OCI-LY7 (cell line): ENCODE results near the gene ACER3. TPM values are rescaled to one million over a fixed set of nuclear protein-coding genes. Genes with fewer than 3 reads are reported as not detected.

Source experiments
- BruUV-seq: library from RNA; stranded (reverse); fragments of 400-500 nt; replicated peaks from 2 replicates; lab custom pipeline; 2021; lab: Mats Ljungman, UMichigan
- CTCF ChIA-PET: fragments of 300-600 bp; sonication (Branson Sonifier 250); formaldehyde crosslinking; loops from one replicate; lab custom pipeline; 2022; ENCODE audit warnings: antibody characterized with exemption; ENCODE audit not compliant: unreplicated experiment; lab: Charles Lee
- POLR2A ChIA-PET: fragments of 300-600 bp; sonication (Branson Sonifier 250); formaldehyde crosslinking; loops from one replicate; lab custom pipeline; 2022; ENCODE audit warnings: antibody characterized with exemption; lab: Charles Lee
- DNase-seq: peaks from one replicate; pipeline ENCODE4 v3.0.0-alpha.2; 2015; ENCODE audit warnings: low spot score
- H2AFZ ChIP-seq: fragments of 200-600 bp; sonication (generic), shearing (Covaris generic); 2 replicates; pipeline ENCODE4 v1.6.1; 2014; ENCODE audit warnings: mild to moderate bottlenecking, antibody characterized with exemption, low read length, moderate library complexity
- H3K27ac ChIP-seq: fragments of 200-600 bp; sonication (generic); 2 replicates; pipeline ENCODE4 v1.5.1; 2014; ENCODE audit warnings: mixed run types, low read depth, mild to moderate bottlenecking, moderate library complexity, low read length, inconsistent platforms; ENCODE audit not compliant: poor library complexity, severe bottlenecking
- H3K36me3 ChIP-seq: fragments of 200-600 bp; sonication (generic); 2 replicates; pipeline ENCODE4 v1.6.1; 2014; ENCODE audit warnings: mild to moderate bottlenecking, antibody characterized with exemption, low read length, moderate library complexity, mixed read lengths; ENCODE audit not compliant: insufficient read depth
- H3K4me1 ChIP-seq: fragments of 200-600 bp; sonication (generic); 2 replicates; pipeline ENCODE4 v1.5.1; 2014; ENCODE audit warnings: mild to moderate bottlenecking, low read length; ENCODE audit not compliant: insufficient read depth, poor library complexity, severe bottlenecking
- H3K4me2 ChIP-seq: fragments of 200-600 bp; sonication (generic); 2 replicates; pipeline ENCODE4 v1.6.1; 2014; ENCODE audit warnings: mild to moderate bottlenecking, low read length
- H3K4me3 ChIP-seq: fragments of 200-600 bp; sonication (generic); 2 replicates; pipeline ENCODE4 v1.5.1; 2014; ENCODE audit warnings: mild to moderate bottlenecking, low read depth, low read length; ENCODE audit not compliant: poor library complexity, severe bottlenecking
- H3K79me2 ChIP-seq: fragments of 200-600 bp; sonication (generic); 2 replicates; pipeline ENCODE4 v1.6.1; 2016; ENCODE audit warnings: low read depth, mild to moderate bottlenecking, low read length, moderate library complexity, mixed read lengths; ENCODE audit not compliant: insufficient read depth
- H3K9me2 ChIP-seq: fragments of 200-600 bp; sonication (generic); 2 replicates; pipeline ENCODE4 v1.6.1; 2016; ENCODE audit warnings: mild to moderate bottlenecking, low read length, mixed read lengths; ENCODE audit not compliant: insufficient read depth
- H3K9me3 ChIP-seq: fragments of 200-600 bp; sonication (generic); 2 replicates; pipeline ENCODE4 v1.6.1; 2014; ENCODE audit warnings: mild to moderate bottlenecking, mixed run types, low read length, mixed read lengths
- H4K20me1 ChIP-seq: fragments of 200-600 bp; sonication (generic); 2 replicates; pipeline ENCODE4 v1.6.1; 2014; ENCODE audit warnings: mild to moderate bottlenecking, antibody characterized with exemption, low read length, moderate library complexity, mixed read lengths; ENCODE audit not compliant: insufficient read depth
- CTCF ChIP-seq: fragments of 200-600 bp; sonication (generic); conservative IDR thresholded peaks from 2 replicates; pipeline ENCODE4 v1.5.1; 2014; ENCODE audit warnings: mild to moderate bottlenecking, antibody characterized with exemption, low read length, moderate library complexity, mixed read lengths
- EZH2phosphoT487 ChIP-seq: fragments of 200-600 bp; sonication (generic); IDR thresholded peaks from 2 replicates; pipeline ENCODE4 v1.6.1; 2018; ENCODE audit warnings: low read depth, borderline replicate concordance, mild to moderate bottlenecking, mixed run types, antibody characterized with exemption, low read length, moderate library complexity, mixed read lengths
- intact Hi-C: fragments of 100-400 bp; cut with micrococcal nuclease; formaldehyde crosslinking; loops from one replicate; pipeline ENCODE4 v1.10.0; 2022; ENCODE audit not compliant: unreplicated experiment
- total RNA-seq, 2 experiments: library from RNA; depleted of rRNA in 1 of 2; stranded (reverse); fragments of >200 nt in 1 of 2; shearing (Covaris generic) in 1 of 2; gene quantifications; 2 replicates each; pipeline ENCODE4 v1.2.3, GENCODE V29; 2014 to 2022

ACER3 gene
- total RNA-seq, 2 experiments from 2014 or later, result 3.0 to 12.2 TPM

GRCh38 chr11:76878014-76878413, 17.3 kb downstream of the ACER3 start:
- Histone ChIP-seq H4K20me1 (no peaks in the 10 kb centered on the region), H3K27ac (no peak overlapping the region), H3K4me3 (no peak overlapping the region), H3K36me3 (no peaks in the 10 kb centered on the region), H3K9me2 (no peaks in the 10 kb centered on the region; the same call in 1 of the 2 replicates), H3K9me3 (no peaks in the 10 kb centered on the region), H3K79me2 (no peaks in the 10 kb centered on the region), H3K4me1 (no peaks in the 10 kb centered on the region), H3K4me2 (no peak overlapping the region), H2AFZ (no peak overlapping the region)
- no TSS peak for BruUV-seq
- no peak for DNase-seq
- intact Hi-C loops, result no loop called here
- no peak for TF ChIP-seq CTCF
- TF ChIP-seq EZH2phosphoT487, result no peak
- ChIA-PET POLR2A (interaction anchor here (1.8 kb wide), 1 partner anchor 10 kb away, joined by 4 read pairs; no protein-coding TSS in a partner anchor), CTCF (no interaction called here)

DNA sequence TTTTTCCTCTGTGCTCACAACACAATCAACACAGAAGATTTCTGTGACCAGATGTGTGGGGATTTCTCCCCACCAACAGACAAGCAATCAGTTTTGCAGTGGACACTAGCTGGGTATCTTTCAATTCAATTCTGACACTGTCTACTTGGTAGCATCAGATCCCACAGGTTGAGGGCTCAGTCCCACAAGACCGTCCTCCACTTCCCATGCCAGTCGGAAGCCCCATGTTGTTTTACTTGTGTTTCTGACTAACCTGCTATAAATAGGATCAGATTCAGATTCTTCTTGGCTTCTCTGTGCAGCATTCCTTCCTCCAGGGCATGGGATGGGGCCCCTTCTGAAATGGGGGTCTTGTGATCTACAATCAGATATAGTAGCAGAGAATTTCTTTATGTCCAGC, 19.6 kb downstream of the ACER3 start:
- H3K9me2 ChIP-seq, result no peaks in the 10 kb centered on the region; the same call in 1 of the 2 replicates
- H3K4me1 ChIP-seq, result no peaks in the 10 kb centered on the region
- intact Hi-C loops, result no loop called here
- 0 out of 2 replicates have a peak, but pooled peaks cover 4% of the 10 kb centered on the region for H4K20me1 ChIP-seq
- DNase-seq, result no peak
- H3K27ac ChIP-seq, result no peak overlapping the region
- H3K79me2 ChIP-seq, result no peaks in the 10 kb centered on the region
- no TSS peak for BruUV-seq
- POLR2A ChIA-PET, result interaction anchor here (0.5 to 1.0 kb wide), 3 partner anchors 11 to 13 kb away, joined by 3 read pairs; no protein-coding TSS in a partner anchor
- H3K9me3 ChIP-seq, result no peaks in the 10 kb centered on the region
- no peak overlapping the region for H3K4me2 ChIP-seq
- no peak overlapping the region for H2AFZ ChIP-seq
- H3K4me3 ChIP-seq, result no peak overlapping the region
- H3K36me3 ChIP-seq, result no peaks in the 10 kb centered on the region
- CTCF ChIA-PET, result no interaction called here
- TF ChIP-seq CTCF (no peak), EZH2phosphoT487 (no peak)

GRCh38 chr11:76880956-76881355, 20.2 kb downstream of the ACER3 start:
- intact Hi-C loops, result no loop called here
- no peaks in the 10 kb centered on the region for H3K79me2 ChIP-seq
- ChIA-PET CTCF (no interaction called here), POLR2A (interaction anchor here (0.9 to 1.1 kb wide), 3 partner anchors 12 to 69 kb away, joined by 3 to 5 read pairs (median 3); no protein-coding TSS in a partner anchor)
- no peak for DNase-seq
- H2AFZ ChIP-seq, result no peak overlapping the region
- no TSS peak for BruUV-seq
- H4K20me1 ChIP-seq, result 0 out of 2 replicates have a peak, but pooled peaks cover 4% of the 10 kb centered on the region
- H3K4me2 ChIP-seq, result no peak overlapping the region
- no peak overlapping the region for H3K27ac ChIP-seq
- no peaks in the 10 kb centered on the region; the same call in 1 of the 2 replicates for H3K9me2 ChIP-seq
- TF ChIP-seq CTCF (no peak), EZH2phosphoT487 (no peak)
- H3K4me1 ChIP-seq, result no peaks in the 10 kb centered on the region
- no peaks in the 10 kb centered on the region for H3K9me3 ChIP-seq
- no peak overlapping the region for H3K4me3 ChIP-seq
- no peaks in the 10 kb centered on the region for H3K36me3 ChIP-seq
